ENCODE results near the gene FRMPD2. TPM values are rescaled to one million over a fixed set of nuclear protein-coding genes. Genes with fewer than 3 reads are reported as not detected.

Gene FRMPD2
- polyA plus RNA-seq, 1 donor from 2014 or later, result 0.14 TPM

GRCh38 chr10:48305905-48306264 lies 31.4 kb upstream of the FRMPD2 start:
- no peaks in the 10 kb centered on the region for H3K36me3 ChIP-seq (ENCODE audit: insufficient read depth, low read length)
- peak overlapping the region; percentile 77 for H2AFZ ChIP-seq (ENCODE audit: low read depth, low read length)
- peaks cover 6% of the 10 kb centered on the region for H4K20me1 ChIP-seq (ENCODE audit: insufficient read depth)
- H3K9ac ChIP-seq (ENCODE audit: low read length), result peak overlapping the region; percentile 97
- H3K27ac ChIP-seq (ENCODE audit: low read length), result peak overlapping the region; percentile 72
- peak overlapping the region; percentile 95 for H3K4me3 ChIP-seq (ENCODE audit: low read length)
- TF ChIP-seq MXI1 (conservative IDR thresholded peaks at IDR 0.05; ENCODE audit: poor library complexity, severe bottlenecking) (no peak), EP300 (conservative IDR thresholded peaks at IDR 0.05; ENCODE audit: poor library complexity, severe bottlenecking) (no peak), CTCF (IDR thresholded peaks at IDR 0.05; ENCODE audit: poor library complexity, severe bottlenecking) (no peak), REST (IDR thresholded peaks at IDR 0.05; ENCODE audit: borderline replicate concordance) (peak; percentile 93), RAD21 (conservative IDR thresholded peaks at IDR 0.05) (no peak)
- H3K9me2 ChIP-seq (ENCODE audit: insufficient read depth, low read length), result no peaks in the 10 kb centered on the region
- peaks cover 4% of the 10 kb centered on the region for H3F3A ChIP-seq (ENCODE audit: insufficient read depth, low read length, poor library complexity, severe bottlenecking)
- peaks cover 35% of the 10 kb centered on the region for H3K79me2 ChIP-seq (replicated peaks; ENCODE audit: insufficient read depth, low read length)
- H3K27me3 ChIP-seq (ENCODE audit: insufficient read depth, low read depth, low read length), result no peaks in the 10 kb centered on the region
- H3K9me3 ChIP-seq (ENCODE audit: low read length), result no peaks in the 10 kb centered on the region
- H3K4me2 ChIP-seq (ENCODE audit: low read length), result peak overlapping the region; percentile 79

- H2AFZ ChIP-seq (ENCODE audit: low read depth, low read length), result no peak overlapping the region
- H3K9me3 ChIP-seq (ENCODE audit: low read length), result no peaks in the 10 kb centered on the region
These were observed 28.3 kb upstream of the FRMPD2 start for GRCh38 chr10:48302515-48303476.

More at GRCh38 chr10:48302515-48303476, 28.3 kb upstream of the FRMPD2 start:
- Histone ChIP-seq H3K27ac (ENCODE audit: low read length) (no peak overlapping the region), H3K9ac (ENCODE audit: low read length) (no peak overlapping the region), H3K79me2 (replicated peaks; ENCODE audit: insufficient read depth, low read length) (peaks cover 4% of the 10 kb centered on the region), H3K9me2 (ENCODE audit: insufficient read depth, low read length) (no peaks in the 10 kb centered on the region), H3K4me2 (ENCODE audit: low read length) (no peak overlapping the region), H3K36me3 (ENCODE audit: insufficient read depth, low read length) (no peaks in the 10 kb centered on the region), H3K4me3 (ENCODE audit: low read length) (no peak overlapping the region), H4K20me1 (ENCODE audit: insufficient read depth) (no peaks in the 10 kb centered on the region), H3K27me3 (ENCODE audit: insufficient read depth, low read depth, low read length) (no peaks in the 10 kb centered on the region), H3F3A (ENCODE audit: insufficient read depth, low read length, poor library complexity, severe bottlenecking) (peaks cover 2% of the 10 kb centered on the region)
- TF ChIP-seq TAF1 (IDR thresholded peaks at IDR 0.05; ENCODE audit: low read depth), result no peak
- TF ChIP-seq SMC3 (conservative IDR thresholded peaks at IDR 0.05; ENCODE audit: poor library complexity), result no peak
- TF ChIP-seq CTCF (IDR thresholded peaks at IDR 0.05; ENCODE audit: poor library complexity, severe bottlenecking), result no peak
- TF ChIP-seq EZH2 (IDR thresholded peaks at IDR 0.05; ENCODE audit: borderline replicate concordance, insufficient read depth, low read length, poor library complexity, severe bottlenecking), result no peak
- no peak for TF ChIP-seq EP300 (conservative IDR thresholded peaks at IDR 0.05; ENCODE audit: poor library complexity, severe bottlenecking)
- TF ChIP-seq RAD21 (conservative IDR thresholded peaks at IDR 0.05), result no peak
- no peak for TF ChIP-seq REST (IDR thresholded peaks at IDR 0.05; ENCODE audit: borderline replicate concordance)
- no peak for TF ChIP-seq POLR2AphosphoS5 (IDR thresholded peaks at IDR 0.05)
- no peak for TF ChIP-seq MXI1 (conservative IDR thresholded peaks at IDR 0.05; ENCODE audit: poor library complexity, severe bottlenecking)
